Duodenal mucosa (tissue), 2 donors: ENCODE measurements around the gene TYR.
"Not testable (repeated sequence)": the region's sequence is repeated elsewhere in the genome, so short reads cannot be mapped to it uniquely, and the experiment has no call there.

Experiments used
- H3K27ac ChIP-seq: one replicate; pipeline ENCODE4 v1.7.0; 2013; ENCODE audit warnings: low read depth, low read length
- H3K27me3 ChIP-seq, 2 donors: one replicate each; pipeline ENCODE4 v1.7.0; 2013; ENCODE audit warnings: low read length in 2 of 2, control low read depth in 1 of 2; ENCODE audit not compliant: insufficient read depth in 2 of 2, control insufficient read depth in 1 of 2
- H3K36me3 ChIP-seq, 2 donors: one replicate each; pipeline ENCODE4 v1.7.0; 2013; ENCODE audit warnings: low read length in 2 of 2, control low read depth in 1 of 2; ENCODE audit not compliant: insufficient read depth in 2 of 2, control insufficient read depth in 1 of 2
- H3K4me1 ChIP-seq, 2 donors: one replicate each; pipeline ENCODE4 v1.7.0; 2013; ENCODE audit warnings: low read length in 2 of 2, control low read depth in 1 of 2; ENCODE audit not compliant: insufficient read depth in 2 of 2, control insufficient read depth in 1 of 2
- H3K4me3 ChIP-seq, 2 donors: one replicate each; pipeline ENCODE4 v1.7.0; 2013; ENCODE audit warnings: low read length in 2 of 2, low read depth in 1 of 2
- H3K9ac ChIP-seq, 2 donors: one replicate each; pipeline ENCODE4 v1.7.0; 2013; ENCODE audit warnings: low read length in 2 of 2, low read depth in 1 of 2
- H3K9me3 ChIP-seq, 2 donors: one replicate each; pipeline ENCODE4 v1.7.0; 2013; ENCODE audit warnings: low read length in 2 of 2, control low read depth in 1 of 2; ENCODE audit not compliant: control insufficient read depth in 1 of 2

The TYR gene

GRCh38 chr11:89337100-89337650 lies 159.5 kb downstream of the TYR start:
- not testable (repeated sequence) for H3K27me3 ChIP-seq, H3K4me1 ChIP-seq, H3K9me3 ChIP-seq, H3K27ac ChIP-seq, H3K9ac ChIP-seq, H3K4me3 ChIP-seq, H3K36me3 ChIP-seq

DNA sequence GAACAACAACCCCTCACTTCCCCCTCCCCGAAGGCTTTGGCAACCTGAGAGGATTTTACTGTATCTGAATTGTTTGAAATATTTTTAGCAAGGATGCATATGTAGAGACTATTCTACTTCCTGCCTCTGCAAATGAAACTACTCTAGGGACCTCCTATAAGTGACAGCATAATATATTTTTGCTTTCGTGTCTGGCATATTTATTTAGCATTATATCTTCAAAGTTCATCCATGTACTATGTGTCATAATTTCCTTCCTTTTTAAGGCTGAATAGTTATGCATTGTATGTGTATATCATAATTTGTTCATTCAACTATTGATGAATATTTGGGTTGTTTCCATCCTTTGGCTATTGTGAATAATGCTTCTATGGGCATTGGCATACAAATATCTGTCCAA lies 160.4 kb downstream of the TYR start:
- H3K4me1 ChIP-seq, H3K27me3 ChIP-seq, H3K4me3 ChIP-seq, H3K27ac ChIP-seq, H3K9me3 ChIP-seq, H3K9ac ChIP-seq, H3K36me3 ChIP-seq: not testable (repeated sequence)

DNA sequence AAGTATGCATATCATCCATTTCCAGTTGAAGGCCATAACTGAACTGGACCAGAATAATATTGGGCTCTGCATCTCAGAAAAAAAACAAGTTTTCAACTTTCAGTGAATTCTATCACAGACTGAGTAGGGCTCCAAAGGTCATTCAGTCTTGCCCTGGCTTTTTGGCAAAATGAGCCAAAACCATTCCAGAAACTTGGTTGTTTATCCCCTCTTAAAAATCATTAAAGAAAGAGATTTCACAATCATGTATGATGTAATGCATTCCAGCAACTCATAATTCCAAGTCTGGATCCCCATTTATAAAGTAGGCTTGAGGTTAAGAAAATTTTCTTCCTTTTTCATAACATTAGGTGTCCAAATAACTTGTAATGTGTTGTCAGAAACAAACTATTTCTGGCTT lies 162.8 kb downstream of the TYR start:
- not testable (repeated sequence) for H3K27ac ChIP-seq, H3K4me3 ChIP-seq, H3K27me3 ChIP-seq, H3K4me1 ChIP-seq, H3K9ac ChIP-seq, H3K36me3 ChIP-seq, H3K9me3 ChIP-seq

- H3K4me3 ChIP-seq, H3K9me3 ChIP-seq, H3K4me1 ChIP-seq, H3K27ac ChIP-seq, H3K27me3 ChIP-seq, H3K9ac ChIP-seq, H3K36me3 ChIP-seq: not testable (repeated sequence)
Measured at GRCh38 chr11:89342880-89343572, 165.4 kb downstream of the TYR start.
